HG03095 (cell line): ENCODE data around the gene LRRC66.

ENCODE experiments used
- ATAC-seq: cut with Tn5 transposase; IDR thresholded peaks from one replicate; pipeline ENCODE4 v1.9.1; 2021; ENCODE audit warnings: moderate library complexity; ENCODE audit not compliant: unreplicated experiment

LRRC66 gene

GRCh38 chr4:52012651-52013050 lies 7.5 kb downstream of the LRRC66 start:
- no peak for ATAC-seq

- ATAC-seq = no peak
These were observed 9.2 kb downstream of the LRRC66 start for GRCh38 chr4:52010986-52011385.

- no peak for ATAC-seq
These were observed 13.3 kb downstream of the LRRC66 start for GRCh38 chr4:52006887-52007286.

- ATAC-seq = no peak
These were observed 14.4 kb downstream of the LRRC66 start for GRCh38 chr4:52005604-52006273.

- ATAC-seq = no peak
These were observed 15.7 kb downstream of the LRRC66 start for GRCh38 chr4:52004414-52004813.

GRCh38 chr4:52001616-52002015 lies 18.5 kb downstream of the LRRC66 start:
- no peak for ATAC-seq

GRCh38 chr4:51999250-51999649 lies 20.9 kb downstream of the LRRC66 start:
- no peak for ATAC-seq

- ATAC-seq = no peak
These were observed 21.3 kb downstream of the LRRC66 start for GRCh38 chr4:51998837-51999236.

- no peak for ATAC-seq
These were observed 22.5 kb downstream of the LRRC66 start for GRCh38 chr4:51997647-51998046.

GRCh38 chr4:51995647-51996220 lies 24.4 kb downstream of the LRRC66 start:
- ATAC-seq = no peak

GRCh38 chr4:51965862-51966261 lies 54.3 kb downstream of the LRRC66 start:
- no peak for ATAC-seq

GRCh38 chr4:51963841-51964517 lies 56.2 kb downstream of the LRRC66 start:
- ATAC-seq = no peak

- ATAC-seq = no peak
These were observed 59.7 kb downstream of the LRRC66 start for GRCh38 chr4:51960486-51960885.

GRCh38 chr4:51958199-51958968 lies 61.8 kb downstream of the LRRC66 start:
- no peak for ATAC-seq
